Stimulated activated memory B cell treated with anti-CD40 and anti-IgM and Interleukin-4, amounts not matched to agents 10 μg/mL and 1 μg/mL and 100 μg/mL, for 72 hours (primary cell): ENCODE results near the gene ZNF655.
"Not testable (repeated sequence)": the region's sequence is repeated elsewhere in the genome, so short reads cannot be mapped to it uniquely, and the experiment has no call there.

Experiments used
- ATAC-seq: fragments of 150-1000 bp; cut with Tn5 transposase; 2 replicates; pipeline ENCODE4 v1.10.0; 2021
- H3K27ac Mint-ChIP-seq: one replicate; pipeline ENCODE4 v1.8.0; 2022; ENCODE audit warnings: mild to moderate bottlenecking, mixed read lengths
- H3K27me3 Mint-ChIP-seq: one replicate; pipeline ENCODE4 v1.8.0; 2022; ENCODE audit warnings: mixed read lengths
- H3K36me3 Mint-ChIP-seq: one replicate; pipeline ENCODE4 v1.8.0; 2022; ENCODE audit warnings: mixed read lengths
- H3K4me1 Mint-ChIP-seq: one replicate; pipeline ENCODE4 v1.8.0; 2022; ENCODE audit warnings: mixed read lengths
- H3K4me3 Mint-ChIP-seq: one replicate; pipeline ENCODE4 v1.8.0; 2022; ENCODE audit warnings: mild to moderate bottlenecking, moderate library complexity, mixed read lengths
- H3K9me3 Mint-ChIP-seq: one replicate; pipeline ENCODE4 v1.8.0; 2022; ENCODE audit warnings: mixed read lengths

Gene ZNF655

DNA sequence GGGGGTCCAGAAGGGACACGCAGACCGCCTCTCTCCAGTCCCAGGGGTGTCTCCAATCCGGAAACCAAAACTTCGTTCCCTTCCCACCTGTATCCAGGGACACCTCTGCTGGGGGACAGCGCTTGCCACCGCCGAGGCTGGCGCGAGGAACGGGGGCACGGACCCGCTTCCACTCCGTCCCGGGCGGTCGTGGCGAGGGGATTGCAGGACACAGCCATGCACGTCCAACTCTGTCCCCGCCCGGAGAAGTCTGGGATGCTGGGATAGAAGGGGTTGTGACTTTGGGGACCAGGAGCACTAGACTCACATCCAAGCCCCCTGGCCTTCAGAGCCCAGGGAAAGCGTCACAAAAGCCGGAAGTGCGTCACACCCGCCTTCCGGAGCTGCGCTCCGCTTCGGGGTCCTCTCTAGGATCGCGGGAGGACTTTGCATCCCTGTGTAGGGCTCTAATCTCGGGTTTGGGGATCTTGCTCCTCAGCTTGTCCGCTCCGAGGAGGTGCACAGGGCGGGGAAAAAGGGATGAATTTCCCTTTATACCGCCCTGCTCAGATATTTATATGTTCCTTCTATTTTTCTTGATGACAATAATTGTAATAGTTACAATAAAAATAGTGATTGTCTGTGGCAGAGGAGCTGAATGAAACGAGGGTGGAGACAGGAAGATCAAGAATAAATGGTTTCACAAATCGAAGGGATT is 6.5 kb upstream of the ZNF655 start, which contains the start of gene FAM200A:
FAM200A (minus strand) TSS at position 348 of the 697 bp plus-strand sequence. CDS start 3,707 bp downstream, outside the sequence.
- Mint-ChIP-seq H3K4me3 (peak within 1 kb of the TSS; percentile 88), H3K27ac (peak within 1 kb of the TSS; percentile 91), H3K9me3 (peaks cover 6% of the 10 kb centered on the region), H3K36me3 (peaks cover 39% of the 10 kb centered on the region), H3K27me3 (no peaks in the 10 kb centered on the region), H3K4me1 (peaks cover 38% of the 10 kb centered on the region)
- ATAC-seq = peak; percentile 99

DNA sequence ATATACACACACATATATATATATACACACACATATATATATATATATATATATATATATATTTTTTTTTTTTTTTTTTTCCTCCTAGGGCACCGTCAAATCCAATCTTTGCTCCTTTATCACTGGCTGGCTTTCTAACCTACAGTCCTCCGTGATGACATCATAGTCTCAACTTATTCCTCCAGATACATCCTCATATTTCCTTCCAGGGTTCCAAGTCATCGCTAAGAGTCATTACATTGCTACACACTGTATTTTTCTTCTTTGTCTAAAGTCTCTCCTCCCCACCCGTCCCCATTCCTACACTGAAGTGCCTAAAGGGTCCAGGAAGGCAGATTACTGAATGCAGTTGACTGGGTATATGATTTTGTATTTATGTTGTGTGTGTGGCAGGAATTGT is 5.4 kb upstream of the ZNF655 start:
- Mint-ChIP-seq H3K36me3 (peaks cover 28% of the 10 kb centered on the region), H3K4me3 (no peak overlapping the region), H3K27ac (no peak overlapping the region), H3K9me3 (peaks cover 5% of the 10 kb centered on the region), H3K27me3 (no peaks in the 10 kb centered on the region), H3K4me1 (peaks cover 45% of the 10 kb centered on the region)
- ATAC-seq = no peak

- no peaks in the 10 kb centered on the region for H3K9me3 Mint-ChIP-seq
- no peak overlapping the region for H3K4me3 Mint-ChIP-seq
- peaks cover 46% of the 10 kb centered on the region for H3K4me1 Mint-ChIP-seq
- H3K36me3 Mint-ChIP-seq = peaks cover 17% of the 10 kb centered on the region
- no peak for ATAC-seq
- no peak overlapping the region for H3K27ac Mint-ChIP-seq
- H3K27me3 Mint-ChIP-seq = no peaks in the 10 kb centered on the region
Observed at GRCh38 chr7:99554939-99555338, 3.5 kb upstream of the ZNF655 start.

GRCh38 chr7:99557196-99557607 is 1.2 kb upstream of the ZNF655 start:
- Mint-ChIP-seq H3K9me3 (no peaks in the 10 kb centered on the region), H3K27me3 (no peaks in the 10 kb centered on the region), H3K36me3 (peaks cover 33% of the 10 kb centered on the region), H3K4me1 (peaks cover 51% of the 10 kb centered on the region), H3K4me3 (peak overlapping the region; percentile 94), H3K27ac (peak overlapping the region; percentile 94)
- ATAC-seq = no peak

DNA sequence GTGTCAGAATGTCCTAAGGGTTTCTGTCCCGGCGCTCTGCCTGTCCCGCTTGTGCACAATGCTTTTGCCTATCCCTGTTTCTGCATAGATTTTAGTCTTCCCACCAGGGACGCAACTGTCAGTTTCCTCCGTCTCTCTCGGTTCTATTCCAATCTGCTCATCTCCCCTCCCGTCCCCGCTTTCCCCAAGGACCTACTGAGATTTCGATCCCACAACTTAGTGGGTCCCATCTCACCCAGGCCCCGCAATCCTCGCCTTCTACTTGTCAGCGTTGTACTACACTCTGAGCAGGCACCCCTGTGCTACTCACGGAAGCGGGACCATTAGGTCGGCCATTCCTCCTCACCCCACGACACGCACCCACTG is 519 bp upstream of the ZNF655 start:
- H3K9me3 Mint-ChIP-seq = no peaks in the 10 kb centered on the region
- H3K27me3 Mint-ChIP-seq = no peaks in the 10 kb centered on the region
- peak overlapping the region; percentile 94 for H3K4me3 Mint-ChIP-seq
- peaks cover 41% of the 10 kb centered on the region for H3K36me3 Mint-ChIP-seq
- H3K27ac Mint-ChIP-seq = peak overlapping the region; percentile 94
- peaks cover 52% of the 10 kb centered on the region for H3K4me1 Mint-ChIP-seq
- peak; percentile 79 for ATAC-seq

DNA sequence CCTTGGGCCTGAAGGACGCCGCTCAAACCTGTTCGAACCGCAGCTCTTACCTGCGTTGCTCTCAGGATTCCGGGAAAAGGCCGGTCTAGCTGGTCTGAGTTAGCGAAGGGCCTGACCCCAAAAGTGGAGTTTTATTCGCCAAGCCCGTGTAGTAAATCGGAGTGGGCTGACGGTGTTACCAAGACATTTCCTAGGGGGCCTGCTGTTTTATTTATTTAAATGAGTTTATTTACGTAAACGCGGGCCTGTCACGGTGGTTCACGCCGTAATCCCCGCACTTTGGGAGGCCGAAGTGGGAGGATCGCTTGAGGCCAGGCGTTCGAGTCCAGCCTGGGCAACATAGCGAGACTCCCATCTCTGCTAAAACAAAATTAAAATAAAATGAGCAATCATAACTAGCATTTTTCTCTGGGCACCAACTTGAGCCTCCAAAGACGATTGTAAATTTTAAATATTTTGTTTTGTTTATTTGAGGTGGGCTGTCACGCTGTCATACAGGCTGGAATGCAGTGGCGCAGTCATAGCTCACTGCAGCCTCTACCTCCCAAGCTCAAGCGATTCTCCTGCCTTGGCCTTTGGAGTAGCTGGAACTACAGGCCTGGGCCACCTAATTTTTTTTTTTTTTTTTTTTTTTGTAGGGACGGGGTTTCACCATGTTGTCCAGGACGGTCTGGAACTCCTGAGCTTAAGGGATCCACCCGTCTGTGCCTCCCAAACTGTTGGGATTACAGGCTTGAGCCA is 903 bp downstream of the ZNF655 start:
- Mint-ChIP-seq H3K4me1 (peaks cover 58% of the 10 kb centered on the region), H3K27me3 (no peaks in the 10 kb centered on the region), H3K36me3 (peaks cover 42% of the 10 kb centered on the region), H3K27ac (peak overlapping the region; percentile 94), H3K4me3 (peak overlapping the region; percentile 94), H3K9me3 (no peaks in the 10 kb centered on the region)
- ATAC-seq = no peak

- Mint-ChIP-seq H3K27me3 (no peaks in the 10 kb centered on the region), H3K36me3 (peaks cover 46% of the 10 kb centered on the region), H3K4me1 (peaks cover 49% of the 10 kb centered on the region), H3K9me3 (no peaks in the 10 kb centered on the region), H3K27ac (peak overlapping the region; percentile 1), H3K4me3 (no peak overlapping the region)
- ATAC-seq = no peak
Observed at GRCh38 chr7:99560834-99561736, 2.6 kb downstream of the ZNF655 start.

DNA sequence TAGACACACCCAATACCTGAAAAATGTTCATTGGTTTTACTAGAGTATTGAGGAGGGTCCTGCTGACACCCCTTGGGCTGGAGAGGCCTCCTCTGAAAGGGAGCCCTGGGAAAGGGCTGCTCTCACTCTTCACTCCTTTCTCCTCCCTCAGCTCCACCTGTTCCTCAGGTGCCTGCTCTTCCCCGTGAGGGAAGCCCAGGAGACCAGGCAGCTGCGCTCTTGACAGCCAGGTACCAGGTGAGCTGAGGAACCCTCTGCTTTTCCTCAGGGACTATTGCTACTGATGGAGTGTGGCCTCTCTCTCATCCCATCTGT is 3.3 kb downstream of the ZNF655 start:
- no peak for ATAC-seq
- peaks cover 46% of the 10 kb centered on the region for H3K36me3 Mint-ChIP-seq
- H3K27me3 Mint-ChIP-seq = no peaks in the 10 kb centered on the region
- H3K27ac Mint-ChIP-seq = no peak overlapping the region
- H3K4me1 Mint-ChIP-seq = peaks cover 49% of the 10 kb centered on the region
- no peaks in the 10 kb centered on the region for H3K9me3 Mint-ChIP-seq
- H3K4me3 Mint-ChIP-seq = no peak overlapping the region

DNA sequence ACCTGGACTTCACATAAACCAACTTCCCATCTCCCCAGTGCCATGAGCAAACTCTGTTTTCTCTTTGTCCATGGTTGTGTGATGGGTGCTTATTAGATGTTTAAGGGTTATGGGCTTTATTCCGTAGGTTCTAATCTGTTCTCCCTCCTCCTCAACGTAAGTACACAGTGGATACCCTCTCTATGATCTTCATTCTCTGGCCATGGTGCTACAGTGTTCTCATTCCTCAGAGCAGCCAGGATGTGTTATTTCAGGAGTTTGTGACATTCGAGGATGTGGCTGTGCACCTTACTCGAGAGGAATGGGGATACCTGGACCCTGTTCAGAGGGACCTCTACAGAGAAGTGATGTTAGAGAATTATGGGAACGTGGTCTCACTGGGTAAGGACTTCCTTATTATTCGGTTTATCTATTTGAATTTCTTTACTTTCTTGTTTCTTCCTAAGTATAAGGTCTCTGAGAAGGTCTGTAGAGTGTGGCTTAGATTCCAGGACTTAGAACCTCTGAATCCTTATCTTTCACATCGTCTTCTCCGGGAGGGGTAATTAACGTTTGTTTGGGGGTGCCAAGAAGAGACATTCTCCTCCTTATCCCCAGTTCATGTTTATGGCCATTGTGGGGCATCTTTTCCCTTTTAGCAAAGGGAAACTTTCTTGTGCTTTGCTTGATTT is 3.8 kb downstream of the ZNF655 start:
- Mint-ChIP-seq H3K9me3 (no peaks in the 10 kb centered on the region), H3K27me3 (no peaks in the 10 kb centered on the region), H3K4me1 (peaks cover 45% of the 10 kb centered on the region), H3K36me3 (peaks cover 46% of the 10 kb centered on the region), H3K27ac (no peak overlapping the region), H3K4me3 (no peak overlapping the region)
- no peak for ATAC-seq

- peaks cover 42% of the 10 kb centered on the region for H3K4me1 Mint-ChIP-seq
- no peak overlapping the region for H3K27ac Mint-ChIP-seq
- no peak overlapping the region for H3K4me3 Mint-ChIP-seq
- H3K27me3 Mint-ChIP-seq = no peaks in the 10 kb centered on the region
- H3K9me3 Mint-ChIP-seq = no peaks in the 10 kb centered on the region
- H3K36me3 Mint-ChIP-seq = peaks cover 46% of the 10 kb centered on the region
- no peak for ATAC-seq
Observed at GRCh38 chr7:99562832-99563231, 4.4 kb downstream of the ZNF655 start.

GRCh38 chr7:99563650-99564049 is 5.2 kb downstream of the ZNF655 start:
- ATAC-seq = no peak
- Mint-ChIP-seq H3K4me1 (peaks cover 42% of the 10 kb centered on the region), H3K4me3 (no peak overlapping the region), H3K9me3 (no peaks in the 10 kb centered on the region), H3K27ac (no peak overlapping the region), H3K36me3 (peaks cover 47% of the 10 kb centered on the region), H3K27me3 (no peaks in the 10 kb centered on the region)

- H3K4me3 Mint-ChIP-seq, H3K27ac Mint-ChIP-seq, H3K4me1 Mint-ChIP-seq, H3K9me3 Mint-ChIP-seq, H3K27me3 Mint-ChIP-seq, ATAC-seq: not testable (repeated sequence)
- H3K36me3 Mint-ChIP-seq = peaks cover 47% of the 10 kb centered on the region
Observed at GRCh38 chr7:99568770-99569169, 10.3 kb downstream of the ZNF655 start.

GRCh38 chr7:99571768-99572167 is 13.3 kb downstream of the ZNF655 start:
- Mint-ChIP-seq H3K9me3 (no peaks in the 10 kb centered on the region), H3K4me1 (no peaks in the 10 kb centered on the region), H3K27ac (no peak overlapping the region), H3K4me3 (no peak overlapping the region), H3K36me3 (peaks cover 34% of the 10 kb centered on the region), H3K27me3 (no peaks in the 10 kb centered on the region)
- no peak for ATAC-seq

GRCh38 chr7:99573257-99573656 is 14.8 kb downstream of the ZNF655 start:
- Mint-ChIP-seq H3K36me3 (peaks cover 34% of the 10 kb centered on the region), H3K4me1 (peaks cover 7% of the 10 kb centered on the region), H3K4me3 (no peak overlapping the region), H3K9me3 (no peaks in the 10 kb centered on the region), H3K27ac (no peak overlapping the region), H3K27me3 (no peaks in the 10 kb centered on the region)
- no peak for ATAC-seq

DNA sequence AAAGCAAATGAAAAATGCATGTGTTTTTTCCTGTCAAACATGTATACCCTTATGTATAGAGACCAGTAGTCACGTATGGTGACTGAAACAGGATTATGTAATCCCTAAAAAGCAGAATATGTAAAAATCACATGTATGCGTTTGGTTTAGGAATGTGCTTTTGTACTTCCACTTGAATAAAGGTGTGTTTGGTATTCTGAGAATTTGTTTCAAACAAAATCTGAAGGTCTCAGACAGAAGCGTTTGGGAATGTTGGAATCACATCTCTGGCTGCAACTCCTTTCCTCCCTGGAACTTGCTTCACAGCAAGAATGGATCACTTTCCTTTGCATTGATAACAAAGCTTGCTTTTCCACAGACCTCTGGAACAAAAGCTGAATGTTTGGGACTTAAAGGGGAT is 17.8 kb downstream of the ZNF655 start:
- H3K9me3 Mint-ChIP-seq = no peaks in the 10 kb centered on the region
- H3K27ac Mint-ChIP-seq = no peak overlapping the region
- peaks cover 28% of the 10 kb centered on the region for H3K36me3 Mint-ChIP-seq
- no peak for ATAC-seq
- no peaks in the 10 kb centered on the region for H3K27me3 Mint-ChIP-seq
- H3K4me1 Mint-ChIP-seq = peaks cover 28% of the 10 kb centered on the region
- no peak overlapping the region for H3K4me3 Mint-ChIP-seq
